Osteocyte (in vitro differentiated cells): ENCODE results near the gene PRKAR1B. TPM values are rescaled to one million over a fixed set of nuclear protein-coding genes. Genes with fewer than 3 reads are reported as not detected.

Experiments
- DNase-seq: peaks from one replicate; pipeline ENCODE4 v3.0.0; 2021; ENCODE audit warnings: mixed read lengths; ENCODE audit not compliant: unreplicated experiment; ENCODE audit errors: extremely low spot score
- H3K27ac Mint-ChIP-seq: one replicate; pipeline ENCODE4 v1.8.0; 2021; ENCODE audit warnings: mild to moderate bottlenecking, mixed read lengths; ENCODE audit not compliant: unreplicated experiment
- H3K27me3 Mint-ChIP-seq: one replicate; pipeline ENCODE4 v1.8.0; 2021; ENCODE audit warnings: mixed read lengths; ENCODE audit not compliant: unreplicated experiment
- H3K36me3 Mint-ChIP-seq: one replicate; pipeline ENCODE4 v1.8.0; 2021; ENCODE audit warnings: mixed read lengths; ENCODE audit not compliant: unreplicated experiment
- H3K4me1 Mint-ChIP-seq: one replicate; pipeline ENCODE4 v1.8.0; 2021; ENCODE audit warnings: mixed read lengths; ENCODE audit not compliant: unreplicated experiment
- H3K4me3 Mint-ChIP-seq: one replicate; pipeline ENCODE4 v1.8.0; 2021; ENCODE audit warnings: mild to moderate bottlenecking, moderate library complexity, mixed read lengths; ENCODE audit not compliant: unreplicated experiment
- H3K9me3 Mint-ChIP-seq: one replicate; pipeline ENCODE4 v1.8.0; 2021; ENCODE audit warnings: mixed read lengths; ENCODE audit not compliant: unreplicated experiment
- CTCF ChIP-seq: fragments of 200-600 bp; sonication (generic); IDR thresholded peaks from 2 replicates; pipeline ENCODE4 v1.5.0; 2021; ENCODE audit warnings: antibody characterized with exemption, mild to moderate bottlenecking, moderate library complexity
- total RNA-seq: library from RNA; stranded (reverse); gene quantifications from 2 replicates; pipeline ENCODE4 v1.2.1, GENCODE V29; 2021

The PRKAR1B gene
- total RNA-seq, 1 donor from 2014 or later = 12.0 TPM

GRCh38 chr7:716222-716621, 10.9 kb downstream of the PRKAR1B start:
- DNase-seq = no peak
- Mint-ChIP-seq H3K27me3 (no peaks in the 10 kb centered on the region), H3K4me3 (no peak overlapping the region), H3K27ac (no peak overlapping the region), H3K36me3 (no peaks in the 10 kb centered on the region), H3K9me3 (peaks cover 11% of the 10 kb centered on the region), H3K4me1 (no peaks in the 10 kb centered on the region)
- no peak for TF ChIP-seq CTCF

- H3K27ac Mint-ChIP-seq = no peak overlapping the region
Observed at GRCh38 chr7:714251-714671, 12.8 kb downstream of the PRKAR1B start.

GRCh38 chr7:713488-714230, 13.4 kb downstream of the PRKAR1B start:
- Mint-ChIP-seq H3K36me3 (no peaks in the 10 kb centered on the region), H3K4me3 (peak overlapping the region; percentile 60), H3K27me3 (no peaks in the 10 kb centered on the region), H3K4me1 (no peaks in the 10 kb centered on the region), H3K27ac (no peak overlapping the region), H3K9me3 (peaks cover 2% of the 10 kb centered on the region)
- no peak for TF ChIP-seq CTCF
- DNase-seq = no peak

More at GRCh38 chr7:714251-714671, 12.8 kb downstream of the PRKAR1B start:
- no peaks in the 10 kb centered on the region for H3K36me3 Mint-ChIP-seq
- H3K27me3 Mint-ChIP-seq = no peaks in the 10 kb centered on the region
- DNase-seq = no peak
- H3K4me1 Mint-ChIP-seq = no peaks in the 10 kb centered on the region
- no peak overlapping the region for H3K4me3 Mint-ChIP-seq
- peaks cover 3% of the 10 kb centered on the region for H3K9me3 Mint-ChIP-seq
- no peak for TF ChIP-seq CTCF

- Mint-ChIP-seq H3K36me3 (no peaks in the 10 kb centered on the region), H3K9me3 (no peaks in the 10 kb centered on the region), H3K27ac (no peak overlapping the region), H3K4me1 (no peaks in the 10 kb centered on the region), H3K27me3 (no peaks in the 10 kb centered on the region), H3K4me3 (peak overlapping the region; percentile 62)
- no peak for DNase-seq
- TF ChIP-seq CTCF = no peak
Observed at GRCh38 chr7:713139-713457, 14.0 kb downstream of the PRKAR1B start.

GRCh38 chr7:712381-713138, 14.5 kb downstream of the PRKAR1B start:
- no peak for DNase-seq
- Mint-ChIP-seq H3K4me1 (peaks cover 2% of the 10 kb centered on the region), H3K27ac (no peak overlapping the region), H3K4me3 (peak overlapping the region; percentile 62), H3K36me3 (peaks cover 2% of the 10 kb centered on the region), H3K27me3 (no peaks in the 10 kb centered on the region), H3K9me3 (no peaks in the 10 kb centered on the region)
- TF ChIP-seq CTCF = no peak
